K562 (cell line): ENCODE data around the gene ZSWIM4. TPM values are rescaled to one million over a fixed set of nuclear protein-coding genes. Genes with fewer than 3 reads are reported as not detected.

Experiments used
- ASH1L ChIP-seq: fragments of 450-650 bp; IDR thresholded peaks from 2 replicates; pipeline ENCODE4 v1.6.1; 2018; ENCODE audit warnings: borderline replicate concordance, mild to moderate bottlenecking, low read depth; ENCODE audit not compliant: partially characterized antibody
- ATF3 ChIP-seq, 2 experiments: fragments of 450-650 bp in 1 of 2; sonication (generic) in 1 of 2; formaldehyde crosslinking in 1 of 2; IDR thresholded peaks in 1 of 2; conservative IDR thresholded peaks in 1 of 2; 2 replicates each; pipeline versions ENCODE4 v1.6.1 to v1.8.1; 2016 to 2023; ENCODE audit warnings: mild to moderate bottlenecking in 2 of 2, moderate library complexity in 2 of 2, inconsistent platforms in 1 of 2, missing genetic modification reagents in 1 of 2
- CEBPB ChIP-seq: fragments of 450-650 bp; IDR thresholded peaks from 2 replicates; pipeline ENCODE4 v1.6.1; 2016; ENCODE audit warnings: missing genetic modification characterization, missing compliant biosample characterization
- ETV6 ChIP-seq, 3 experiments: fragments of 150-350 bp in 1 of 3; sonication (generic) in 1 of 3; formaldehyde crosslinking in 1 of 3; IDR thresholded peaks; 2 replicates each; pipeline versions ENCODE4 v1.6.1 to v1.8.0; 2014 to 2022; ENCODE audit warnings: borderline replicate concordance in 2 of 3, low read depth in 2 of 3, antibody characterized with exemption in 1 of 3, low read length in 1 of 3, mild to moderate bottlenecking in 1 of 3, missing genetic modification reagents in 1 of 3
- FOXJ3 ChIP-seq: sonication (generic); formaldehyde crosslinking; IDR thresholded peaks from 2 replicates; pipeline ENCODE4 v1.4.0; 2020; ENCODE audit warnings: mild to moderate bottlenecking, missing genetic modification reagents
- ID3 ChIP-seq, 2 experiments: fragments of 250-450 bp in 1 of 2; fragments of 450-650 bp in 1 of 2; sonication (Bioruptor Pico) in 1 of 2; IDR thresholded peaks; 2 replicates each; pipeline versions ENCODE4 v1.6.1 to v1.8.0; 2016 to 2021; ENCODE audit warnings: mild to moderate bottlenecking in 2 of 2, moderate library complexity in 2 of 2, missing compliant biosample characterization in 1 of 2, missing genetic modification characterization in 1 of 2
- MBD2 ChIP-seq: sonication (generic); IDR thresholded peaks from 2 replicates; pipeline ENCODE4 v1.6.1; 2016; ENCODE audit warnings: low read depth, borderline replicate concordance
- MLX ChIP-seq, 2 experiments: fragments of 450-650 bp in 1 of 2; sonication (generic) in 1 of 2; formaldehyde crosslinking; conservative IDR thresholded peaks; 2 replicates each; pipeline versions ENCODE4 v1.4.0 to v1.8.1; 2020 to 2022; ENCODE audit warnings: mild to moderate bottlenecking in 1 of 2, missing genetic modification reagents in 1 of 2
- NCOR1 ChIP-seq: fragments of 450-650 bp; IDR thresholded peaks from 2 replicates; pipeline ENCODE4 v1.6.1; 2016; ENCODE audit warnings: mild to moderate bottlenecking, moderate library complexity
- PATZ1 ChIP-seq: fragments of 250-450 bp; sonication (Bioruptor Pico); IDR thresholded peaks from 2 replicates; pipeline ENCODE4 v1.5.0; 2020; ENCODE audit warnings: mild to moderate bottlenecking, borderline replicate concordance
- PCBP2 ChIP-seq: fragments of 200-400 bp; formaldehyde crosslinking; IDR thresholded peaks from 2 replicates; pipeline ENCODE4 v1.6.1; 2018; ENCODE audit warnings: low read length, low read depth, mild to moderate bottlenecking, moderate library complexity; ENCODE audit not compliant: poor library complexity, severe bottlenecking
- SMC3 ChIP-seq: conservative IDR thresholded peaks from 2 replicates; pipeline ENCODE4 v1.6.1; 2011; ENCODE audit warnings: low read depth, low read length, improper control_type of control experiment; ENCODE audit not compliant: insufficient read depth
- TBL1XR1 ChIP-seq, 2 experiments: IDR thresholded peaks; 2 replicates each; pipeline ENCODE4 v1.6.1; 2012; ENCODE audit warnings: improper control_type of control experiment in 2 of 2, low read length in 2 of 2, mild to moderate bottlenecking in 1 of 2
- TCF3 ChIP-seq: sonication (generic); formaldehyde crosslinking; IDR thresholded peaks from 2 replicates; pipeline ENCODE4 v1.4.0; 2020; ENCODE audit warnings: mild to moderate bottlenecking, missing genetic modification reagents
- TOE1 ChIP-seq, 2 experiments: fragments of 450-650 bp in 1 of 2; sonication (generic) in 1 of 2; formaldehyde crosslinking in 1 of 2; IDR thresholded peaks; 2 replicates each; pipeline versions ENCODE4 v1.7.1 to v1.8.0; 2016 to 2022; ENCODE audit warnings: borderline replicate concordance in 2 of 2, mild to moderate bottlenecking in 2 of 2, antibody characterized with exemption in 1 of 2, inconsistent platforms in 1 of 2, low read depth in 1 of 2, missing genetic modification reagents in 1 of 2, moderate library complexity in 1 of 2
- XRCC5 ChIP-seq: fragments of 200-400 bp; formaldehyde crosslinking; IDR thresholded peaks from 2 replicates; pipeline ENCODE4 v1.6.1; 2017; ENCODE audit warnings: low read depth, mild to moderate bottlenecking, low read length
- ZBTB17 ChIP-seq: fragments of 450-650 bp; formaldehyde crosslinking; IDR thresholded peaks from 2 replicates; pipeline ENCODE4 v1.4.0; 2020; ENCODE audit warnings: mild to moderate bottlenecking
- ZNF274 ChIP-seq: IDR thresholded peaks from 2 replicates; pipeline ENCODE4 v1.6.1; 2011; ENCODE audit warnings: low read depth, mild to moderate bottlenecking, low read length, moderate library complexity, borderline replicate concordance
- ZNF3 ChIP-seq: fragments of 250-450 bp; sonication (Bioruptor Pico); IDR thresholded peaks from 2 replicates; pipeline ENCODE4 v1.5.0; 2021; ENCODE audit warnings: mild to moderate bottlenecking, moderate library complexity
- polyA plus RNA-seq, 8 experiments: library from polyadenylated mRNA; depleted of rRNA in 4 of 8; stranded (reverse) in 5 of 8; unstranded in 3 of 8; fragments of >200 nt; fragmentation: Nextera tagmentation in 2 of 8; fragmentation: Illumina TruSeq in 1 of 8; extraction: Ambion mirVana in 2 of 8; extraction: Trizol in 1 of 8; gene quantifications; 2 replicates each; pipeline versions ENCODE4 v1.2.1 to v1.2.3, GENCODE V29; 2011 to 2014; ENCODE audit warnings: inconsistent platforms in 1 of 8, missing spikeins in 1 of 8
- total RNA-seq, 7 experiments: library from RNA; depleted of rRNA in 6 of 7; stranded (reverse); fragments of >200 nt in 6 of 7; fragmentation: Illumina TruSeq in 2 of 7; extraction: Trizol in 2 of 7; gene quantifications; 2 replicates each; pipeline versions ENCODE4 v1.2.1 to v1.2.3, GENCODE V29; 2011 to 2021; ENCODE audit warnings: low replicate concordance in 1 of 7

ZSWIM4 gene
- total and polyA plus RNA-seq, 9 of the 15 experiments (the other 6 are each of a cell fraction or from before 2014, with no cell fraction given): 0.25 to 3.7 (median 0.79) TPM; not detected in 2

- TF ChIP-seq SMC3 (peak; percentile 99), TOE1 (IDR thresholded peaks at IDR 0.05; ENCODE audit: borderline replicate concordance) (peak; percentile 80; the same call in 1 of the 2 replicates), TOE1 (CRISPR knock-in tag; IDR thresholded peaks at IDR 0.05; ENCODE audit: borderline replicate concordance, low read depth) (no peak; the same call in 1 of the 2 replicates), PCBP2 (no peak), MBD2 (no peak; the same call in 1 of the 2 replicates), NCOR1 (no peak), XRCC5 (peak; percentile 85), CEBPB (tag) (peak; percentile 82), ETV6 (IDR thresholded peaks at IDR 0.05; ENCODE audit: borderline replicate concordance in 1 of 2, low read depth in 2 of 2, low read length in 1 of 2) (peak in 1 of 2 experiments; percentile 44; a peak in 1 of 4 replicates), ETV6 (CRISPR knock-in tag; IDR thresholded peaks at IDR 0.05; ENCODE audit: borderline replicate concordance) (no peak), ZNF274 (no peak), FOXJ3 (CRISPR knock-in tag) (no peak), ID3 (CRISPR knock-in tag; IDR thresholded peaks at IDR 0.05) (no peak), ID3 (tag; IDR thresholded peaks at IDR 0.05) (peak; percentile 63; the same call in 1 of the 2 replicates), MLX (CRISPR knock-in tag; conservative IDR thresholded peaks at IDR 0.05) (no peak), PATZ1 (CRISPR knock-in tag) (no peak), TCF3 (CRISPR knock-in tag) (peak; percentile 52; the same call in 1 of the 2 replicates), TBL1XR1 (IDR thresholded peaks at IDR 0.05; ENCODE audit: low read length in 2 of 2) (peak in 1 of 2 experiments; percentile 61; a peak in 2 of 4 replicates), ATF3 (IDR thresholded peaks at IDR 0.05) (peak; percentile 98), ATF3 (CRISPR knock-in tag; conservative IDR thresholded peaks at IDR 0.05) (peak; percentile 99), ZBTB17 (peak; percentile 14; the same call in 1 of the 2 replicates), ZNF3 (no peak), ASH1L (no peak)
Measured at GRCh38 chr19:13880059-13881043, 85.1 kb downstream of the ZSWIM4 start (continued).
